K562 (cell line): ENCODE measurements around the gene SNRNP200. TPM values are rescaled to one million over a fixed set of nuclear protein-coding genes. Genes with fewer than 3 reads are reported as not detected.

Experiments used
- ATAC-seq: fragments of 200-7000 bp; cut with Tn5 transposase; 3 replicates; pipeline ENCODE4 v1.9.1; 2020; ENCODE audit warnings: moderate library complexity
- BruUV-seq: library from RNA; stranded (reverse); fragments of 400-500 nt; replicated peaks from 2 replicates; lab custom pipeline; 2021; lab: Mats Ljungman, UMichigan
- CTCF ChIA-PET: fragments of 300-600 bp; formaldehyde crosslinking; extraction: SDS; loops from one replicate; lab custom pipeline; 2021; ENCODE audit warnings: low intra/inter-chr PET ratio; lab: Yijun Ruan, JAX
- POLR2A ChIA-PET: fragments of 300-600, 350-650 bp; sonication (Branson Sonifier 250); formaldehyde crosslinking; extraction: SDS; loops from one replicate; lab custom pipeline; 2021; ENCODE audit warnings: antibody characterized with exemption, inconsistent platforms; lab: Yijun Ruan, JAX
- DNase-seq, 4 experiments: peaks; one replicate each; pipeline versions ENCODE4 v3.0.0 to v3.0.0-alpha.2; 2011 to 2018; ENCODE audit warnings: low spot score in 3 of 4, mixed read lengths in 3 of 4; ENCODE audit errors: extremely low read depth in 1 of 4
- FAIRE-seq: peaks from 2 replicates; lab custom pipeline; 2011; peaks lifted over from hg19 to GRCh38; lab: Jason Lieb, UNC
- H2AFZ ChIP-seq: 2 replicates; pipeline ENCODE4 v1.6.0; 2011; ENCODE audit warnings: low read depth, low read length, control low read depth, inconsistent platforms
- H3K27ac ChIP-seq: fragments of 200-600 bp; 3 replicates; pipeline ENCODE4 v1.8.0; 2011; ENCODE audit warnings: low read depth, mild to moderate bottlenecking, control low read depth, inconsistent platforms, low read length, moderate library complexity, mixed read lengths; ENCODE audit errors: extremely low read depth
- H3K27me3 ChIP-seq, 2 experiments: fragments of 300-600 bp in 1 of 2; 2 replicates in 1 of 2; 3 replicates in 1 of 2; pipeline versions ENCODE4 v1.6.0 to v1.8.0; 2011; ENCODE audit warnings: inconsistent platforms in 2 of 2, low read length in 2 of 2, mild to moderate bottlenecking in 1 of 2, mixed read lengths in 1 of 2, moderate library complexity in 1 of 2; ENCODE audit not compliant: control insufficient read depth in 2 of 2, insufficient read depth in 2 of 2
- H3K36me3 ChIP-seq: fragments of 300-600 bp; 3 replicates; pipeline ENCODE4 v1.8.0; 2011; ENCODE audit warnings: mild to moderate bottlenecking, low read length, inconsistent platforms; ENCODE audit not compliant: control insufficient read depth, insufficient read depth
- H3K4me1 ChIP-seq, 2 experiments: fragments of 200-600 bp in 1 of 2; replicated peaks in 1 of 2; 2 replicates in 1 of 2; 3 replicates in 1 of 2; pipeline versions ENCODE4 v1.5.1 to v1.8.0; 2011; ENCODE audit warnings: inconsistent platforms in 2 of 2, low read length in 2 of 2, mild to moderate bottlenecking in 1 of 2, mixed read lengths in 1 of 2, moderate library complexity in 1 of 2; ENCODE audit not compliant: control insufficient read depth in 2 of 2, insufficient read depth in 2 of 2
- H3K4me2 ChIP-seq: 2 replicates; pipeline ENCODE4 v1.6.1; 2011; ENCODE audit warnings: low read length, control low read depth, inconsistent platforms, mixed read lengths; ENCODE audit not compliant: insufficient read depth
- H3K4me3 ChIP-seq: fragments of 200-600 bp; sonication (generic), shearing (Covaris generic); 2 replicates; pipeline ENCODE4 v1.5.1; 2016; ENCODE audit warnings: control low read depth, inconsistent platforms
- H3K79me2 ChIP-seq: fragments of 200-600 bp; 3 replicates; pipeline ENCODE4 v1.8.0; 2011; ENCODE audit warnings: low read length, inconsistent platforms; ENCODE audit not compliant: control insufficient read depth, insufficient read depth
- H3K9ac ChIP-seq, 2 experiments: 2 replicates each; pipeline versions ENCODE4 v1.6.0 to v1.6.1; 2011; ENCODE audit warnings: low read depth in 2 of 2, low read length in 2 of 2, control low read depth in 1 of 2, inconsistent platforms in 1 of 2, mild to moderate bottlenecking in 1 of 2, mixed read lengths in 1 of 2; ENCODE audit not compliant: insufficient read depth in 1 of 2
- H3K9me1 ChIP-seq: one replicate; pipeline ENCODE4 v1.6.0; 2011; ENCODE audit warnings: inconsistent platforms, mild to moderate bottlenecking, low read length, moderate library complexity; ENCODE audit not compliant: control insufficient read depth, insufficient read depth
- H3K9me3 ChIP-seq: replicated peaks from 2 replicates; pipeline ENCODE4 v1.5.1; 2011; ENCODE audit warnings: low read depth, low read length, inconsistent platforms; ENCODE audit not compliant: control insufficient read depth, insufficient read depth
- H4K20me1 ChIP-seq: replicated peaks from 2 replicates; pipeline ENCODE4 v1.6.1; 2011; ENCODE audit warnings: low read length, inconsistent platforms, mixed read lengths; ENCODE audit not compliant: control insufficient read depth, insufficient read depth
- C11orf30 ChIP-seq: fragments of 450-650 bp; IDR thresholded peaks from 2 replicates; pipeline ENCODE4 v1.6.1; 2016; ENCODE audit warnings: low read depth, mild to moderate bottlenecking
- PRDM10 ChIP-seq: fragments of 450-650 bp; IDR thresholded peaks from 2 replicates; pipeline ENCODE4 v1.6.1; 2018; ENCODE audit not compliant: partially characterized antibody
- PTBP1 ChIP-seq: fragments of 200-400 bp; formaldehyde crosslinking; IDR thresholded peaks from 2 replicates; pipeline ENCODE4 v1.6.1; 2017; ENCODE audit warnings: low read depth, low read length
- ZHX1 ChIP-seq: fragments of 150-350 bp; conservative IDR thresholded peaks from 2 replicates; pipeline ENCODE4 v1.6.1; 2014; ENCODE audit warnings: low read length
- ZNF316 ChIP-seq: fragments of 450-650 bp; IDR thresholded peaks from 2 replicates; pipeline ENCODE4 v1.6.1; 2016
- WGBS: fragments of 100-300 bp; shearing (Covaris generic); methylation state at CpG from one replicate; pipeline ENCODE4 v1.1.6; 2016; ENCODE audit warnings: low coverage, mixed read lengths; ENCODE audit not compliant: insufficient coverage; ENCODE audit errors: missing lambda C conversion rate; 5-methylcytosine and 5-hydroxymethylcytosine counted together
- in situ Hi-C: fragments of 300-500 bp; cut with MboI; formaldehyde crosslinking; loops from 4 replicates; pipeline ENCODE4 v1.15.0; 2018; ENCODE audit warnings: inconsistent platforms, mixed read lengths
- intact Hi-C: fragments of 100-400 bp; cut with micrococcal nuclease; formaldehyde crosslinking; loops from 2 replicates; pipeline ENCODE4 v1.14.2; 2022
- polyA plus RNA-seq, 8 experiments: library from polyadenylated mRNA; depleted of rRNA in 4 of 8; stranded (reverse) in 5 of 8; unstranded in 3 of 8; fragments of >200 nt; fragmentation: Nextera tagmentation in 2 of 8; fragmentation: Illumina TruSeq in 1 of 8; extraction: Ambion mirVana in 2 of 8; extraction: Trizol in 1 of 8; gene quantifications; 2 replicates each; pipeline versions ENCODE4 v1.2.1 to v1.2.3, GENCODE V29; 2011 to 2014; ENCODE audit warnings: inconsistent platforms in 1 of 8, missing spikeins in 1 of 8
- total RNA-seq, 7 experiments: library from RNA; depleted of rRNA in 6 of 7; stranded (reverse); fragments of >200 nt in 6 of 7; fragmentation: Illumina TruSeq in 2 of 7; extraction: Trizol in 2 of 7; gene quantifications; 2 replicates each; pipeline versions ENCODE4 v1.2.1 to v1.2.3, GENCODE V29; 2011 to 2021; ENCODE audit warnings: low replicate concordance in 1 of 7

The SNRNP200 gene
- total and polyA plus RNA-seq, 9 of the 15 experiments (the other 6 are each of a cell fraction or from before 2014, with no cell fraction given) = 76.1 to 231 (median 155) TPM

GRCh38 chr2:96317584-96317997 is 12.2 kb upstream of the SNRNP200 start:
- Histone ChIP-seq H3K4me3 (no peak overlapping the region), H3K27me3 (no peaks in the 10 kb centered on the region), H3K36me3 (no peaks in the 10 kb centered on the region), H3K9me3 (no peaks in the 10 kb centered on the region), H3K9me1 (no peaks in the 10 kb centered on the region), H2AFZ (no peak overlapping the region), H3K4me1 (peaks cover 10 to 16% of the 10 kb centered on the region in 2 experiments; a peak in 4 of 5 replicates), H3K27ac (no peak overlapping the region), H4K20me1 (no peaks in the 10 kb centered on the region), H3K4me2 (no peak overlapping the region), H3K79me2 (peaks cover 3% of the 10 kb centered on the region; the same call in 1 of the 3 replicates), H3K9ac (peak overlapping the region in 1 of 2 experiments; percentile 4; a peak in 1 of 4 replicates)
- peak; percentile 39 for TF ChIP-seq ZNF316
- peak; percentile 17; the same call in 1 of the 2 replicates for TF ChIP-seq C11orf30
- no peak for TF ChIP-seq ZHX1
- TF ChIP-seq PTBP1 = no peak
- peak; percentile 93 for TF ChIP-seq PRDM10
- in situ Hi-C loops (no loop called here), intact Hi-C loops (no loop called here)
- ATAC-seq (no peak), DNase-seq (no peak), FAIRE-seq (no peak)
- ChIA-PET POLR2A (interaction anchor here (0.7 to 1.7 kb wide), 3 partner anchors 9 to 13 kb away, joined by 3 to 5 read pairs (median 4); partner anchors contain the start of gene SNRNP200), CTCF (no interaction called here)
- no TSS peak for BruUV-seq
- 54% methylated on average over 4 of the region's 4 CpGs for WGBS
